Stimulated activated CD8-positive, alpha-beta memory T cell treated with anti-CD3 and anti-CD28 coated beads, Interleukin-4, amount 100 ng/mL, for 1 hour (primary cell): ENCODE data around the gene VPS13D.

Experiments used
- DNase-seq, 2 donors: peaks; one replicate each; pipeline ENCODE4 v3.0.0-alpha.2; 2020; ENCODE audit warnings: low read depth in 2 of 2, low spot score in 1 of 2

VPS13D gene

GRCh38 chr1:12547586-12548225 lies 317.9 kb downstream of the VPS13D start:
- DNase-seq, result no peak

- no peak for DNase-seq
These were observed 318.6 kb downstream of the VPS13D start for GRCh38 chr1:12548279-12548972.

- DNase-seq, result no peak
These were observed 319.2 kb downstream of the VPS13D start for GRCh38 chr1:12548973-12549459.

GRCh38 chr1:12549460-12550349 lies 319.9 kb downstream of the VPS13D start:
- DNase-seq, result no peak

GRCh38 chr1:12551584-12551983 lies 321.8 kb downstream of the VPS13D start:
- DNase-seq, result no peak

GRCh38 chr1:12552111-12552888 lies 322.5 kb downstream of the VPS13D start:
- no peak for DNase-seq

GRCh38 chr1:12552951-12553921 lies 323.4 kb downstream of the VPS13D start:
- no peak for DNase-seq

GRCh38 chr1:12553963-12554362 lies 324.1 kb downstream of the VPS13D start:
- no peak for DNase-seq

GRCh38 chr1:12554521-12555305 lies 324.9 kb downstream of the VPS13D start:
- DNase-seq, result no peak

- DNase-seq, result no peak
These were observed 325.9 kb downstream of the VPS13D start for GRCh38 chr1:12555411-12556367.

- no peak for DNase-seq
These were observed 326.6 kb downstream of the VPS13D start for GRCh38 chr1:12556368-12556930.

GRCh38 chr1:12556957-12557935 lies 327.4 kb downstream of the VPS13D start:
- DNase-seq, result no peak

- DNase-seq, result no peak
These were observed 331.3 kb downstream of the VPS13D start for GRCh38 chr1:12561121-12561520.
